Progenitor cell of endocrine pancreas (in vitro differentiated cells): ENCODE data around the gene SAMD4A. TPM values are rescaled to one million over a fixed set of nuclear protein-coding genes. Genes with fewer than 3 reads are reported as not detected.

Experiments
- DNase-seq: peaks from one replicate; pipeline ENCODE4 v3.0.0; 2021; ENCODE audit warnings: low spot score; ENCODE audit not compliant: unreplicated experiment
- H3K27ac Mint-ChIP-seq: 2 replicates; pipeline ENCODE4 v1.8.0; 2021; ENCODE audit warnings: mild to moderate bottlenecking, moderate library complexity, mixed read lengths
- H3K27me3 Mint-ChIP-seq: 2 replicates; pipeline ENCODE4 v1.8.0; 2021; ENCODE audit warnings: mixed read lengths
- H3K36me3 Mint-ChIP-seq: 2 replicates; pipeline ENCODE4 v1.8.0; 2022; ENCODE audit warnings: mixed read lengths; ENCODE audit not compliant: insufficient read depth
- H3K4me1 Mint-ChIP-seq: 2 replicates; pipeline ENCODE4 v1.8.0; 2021; ENCODE audit warnings: low read depth, mixed read lengths
- H3K4me3 Mint-ChIP-seq: 2 replicates; pipeline ENCODE4 v1.8.0; 2021; ENCODE audit warnings: low read depth, mild to moderate bottlenecking, moderate library complexity, mixed read lengths
- H3K9me3 Mint-ChIP-seq: 2 replicates; pipeline ENCODE4 v1.8.0; 2021; ENCODE audit warnings: low read depth, mixed read lengths
- total RNA-seq: library from RNA; stranded (reverse); gene quantifications from 2 replicates; pipeline ENCODE4 v1.2.1, GENCODE V29; 2021
- TF ChIP-seq, protein P1 (sequence below): fragments of 200-600 bp; sonication (generic); IDR thresholded peaks from one replicate; pipeline ENCODE4 v1.5.0; 2021; ENCODE audit warnings: antibody characterized with exemption, mild to moderate bottlenecking; ENCODE audit not compliant: unreplicated experiment

SAMD4A gene
- total RNA-seq, 1 donor from 2014 or later: 9.1 TPM

DNA sequence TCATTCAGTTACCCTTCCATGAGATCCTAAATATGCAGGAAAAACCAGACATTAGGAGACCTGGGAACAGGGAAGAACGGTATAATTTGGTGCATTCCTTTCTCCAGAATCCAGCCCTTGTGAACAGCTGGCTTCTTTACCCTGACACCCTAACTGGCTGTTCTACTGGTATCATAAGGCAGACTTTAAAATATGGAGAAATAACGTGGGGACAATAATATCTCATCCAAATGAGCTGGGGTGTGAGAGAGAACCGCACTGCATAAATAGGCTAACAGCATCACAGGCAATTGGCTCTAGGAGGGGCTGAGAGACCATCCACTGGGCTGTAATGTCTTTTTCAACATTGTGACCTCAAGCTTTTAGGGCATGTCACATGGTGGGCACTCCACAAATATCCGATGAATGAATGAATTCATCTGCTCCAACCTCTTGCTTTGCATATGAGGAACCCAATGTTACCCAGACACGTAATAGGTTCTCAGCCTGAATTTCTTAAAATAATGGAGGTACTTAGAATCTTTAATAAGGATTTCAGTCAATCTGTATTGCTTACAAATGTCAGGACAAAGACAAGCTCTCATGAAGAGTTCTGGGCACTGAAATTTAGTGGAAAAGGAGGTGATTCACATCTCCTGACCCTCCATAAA is 157.9 kb downstream of the SAMD4A start:
- H3K27me3 Mint-ChIP-seq: peaks cover 2% of the 10 kb centered on the region
- TF ChIP-seq, protein P1, sequence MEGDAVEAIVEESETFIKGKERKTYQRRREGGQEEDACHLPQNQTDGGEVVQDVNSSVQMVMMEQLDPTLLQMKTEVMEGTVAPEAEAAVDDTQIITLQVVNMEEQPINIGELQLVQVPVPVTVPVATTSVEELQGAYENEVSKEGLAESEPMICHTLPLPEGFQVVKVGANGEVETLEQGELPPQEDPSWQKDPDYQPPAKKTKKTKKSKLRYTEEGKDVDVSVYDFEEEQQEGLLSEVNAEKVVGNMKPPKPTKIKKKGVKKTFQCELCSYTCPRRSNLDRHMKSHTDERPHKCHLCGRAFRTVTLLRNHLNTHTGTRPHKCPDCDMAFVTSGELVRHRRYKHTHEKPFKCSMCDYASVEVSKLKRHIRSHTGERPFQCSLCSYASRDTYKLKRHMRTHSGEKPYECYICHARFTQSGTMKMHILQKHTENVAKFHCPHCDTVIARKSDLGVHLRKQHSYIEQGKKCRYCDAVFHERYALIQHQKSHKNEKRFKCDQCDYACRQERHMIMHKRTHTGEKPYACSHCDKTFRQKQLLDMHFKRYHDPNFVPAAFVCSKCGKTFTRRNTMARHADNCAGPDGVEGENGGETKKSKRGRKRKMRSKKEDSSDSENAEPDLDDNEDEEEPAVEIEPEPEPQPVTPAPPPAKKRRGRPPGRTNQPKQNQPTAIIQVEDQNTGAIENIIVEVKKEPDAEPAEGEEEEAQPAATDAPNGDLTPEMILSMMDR: no peak

DNA sequence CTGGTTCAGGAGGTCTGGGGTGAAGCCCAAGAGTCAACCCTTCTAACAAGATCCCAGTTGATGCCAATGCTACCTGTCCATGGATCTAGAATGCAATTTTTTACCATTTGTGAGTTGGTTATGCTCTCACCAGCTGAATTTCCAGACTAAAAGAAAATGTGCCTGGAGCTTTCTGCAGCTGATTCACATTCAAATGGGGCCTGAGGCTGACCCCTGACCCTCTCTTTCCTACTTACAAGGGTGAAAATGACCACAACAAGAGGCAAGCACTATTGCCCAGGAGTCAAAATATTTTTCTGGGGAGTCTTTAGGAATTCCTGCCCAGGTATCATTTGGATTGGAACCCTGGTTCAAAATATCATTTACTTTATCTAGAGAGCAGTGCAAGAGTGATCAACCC is 159.1 kb downstream of the SAMD4A start:
- DNase-seq: no peak
- no peak overlapping the region for H3K4me3 Mint-ChIP-seq
- no peak overlapping the region for H3K27ac Mint-ChIP-seq
- no peaks in the 10 kb centered on the region for H3K9me3 Mint-ChIP-seq
- TF ChIP-seq, protein P1: no peak
- H3K4me1 Mint-ChIP-seq: peaks cover 4% of the 10 kb centered on the region
- peaks cover 2% of the 10 kb centered on the region for H3K27me3 Mint-ChIP-seq
- H3K36me3 Mint-ChIP-seq: no peaks in the 10 kb centered on the region

More for the DNA sequence above, 157.9 kb downstream of the SAMD4A start:
- DNase-seq: no peak
- H3K27ac Mint-ChIP-seq: no peak overlapping the region
- H3K36me3 Mint-ChIP-seq: no peaks in the 10 kb centered on the region
- H3K9me3 Mint-ChIP-seq: peaks cover 4% of the 10 kb centered on the region
- no peaks in the 10 kb centered on the region for H3K4me1 Mint-ChIP-seq
- no peak overlapping the region for H3K4me3 Mint-ChIP-seq

DNA sequence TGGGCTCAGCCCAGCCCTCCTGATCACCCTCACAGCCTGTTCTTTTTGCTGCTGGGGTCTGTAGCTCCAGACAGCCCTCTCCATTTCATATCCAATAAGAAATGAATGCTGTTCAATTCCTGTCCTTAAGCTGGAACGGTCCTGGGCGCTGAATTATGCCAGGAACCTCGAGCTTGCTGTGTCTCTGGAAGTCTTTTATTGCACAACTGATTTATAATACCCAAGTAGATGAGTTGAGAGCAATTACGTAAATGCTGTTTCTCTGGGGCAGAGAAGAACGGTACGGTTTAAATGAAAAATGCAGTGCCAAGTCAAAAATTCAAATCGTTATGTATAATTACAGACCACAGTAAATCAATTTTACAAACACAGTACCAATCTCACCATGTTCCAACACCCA is 161.0 kb downstream of the SAMD4A start:
- H3K4me1 Mint-ChIP-seq: peaks cover 4% of the 10 kb centered on the region
- peaks cover 2% of the 10 kb centered on the region for H3K27me3 Mint-ChIP-seq
- TF ChIP-seq, protein P1: no peak
- H3K4me3 Mint-ChIP-seq: no peak overlapping the region
- H3K27ac Mint-ChIP-seq: no peak overlapping the region
- H3K36me3 Mint-ChIP-seq: no peaks in the 10 kb centered on the region
- no peaks in the 10 kb centered on the region for H3K9me3 Mint-ChIP-seq
- DNase-seq: no peak

DNA sequence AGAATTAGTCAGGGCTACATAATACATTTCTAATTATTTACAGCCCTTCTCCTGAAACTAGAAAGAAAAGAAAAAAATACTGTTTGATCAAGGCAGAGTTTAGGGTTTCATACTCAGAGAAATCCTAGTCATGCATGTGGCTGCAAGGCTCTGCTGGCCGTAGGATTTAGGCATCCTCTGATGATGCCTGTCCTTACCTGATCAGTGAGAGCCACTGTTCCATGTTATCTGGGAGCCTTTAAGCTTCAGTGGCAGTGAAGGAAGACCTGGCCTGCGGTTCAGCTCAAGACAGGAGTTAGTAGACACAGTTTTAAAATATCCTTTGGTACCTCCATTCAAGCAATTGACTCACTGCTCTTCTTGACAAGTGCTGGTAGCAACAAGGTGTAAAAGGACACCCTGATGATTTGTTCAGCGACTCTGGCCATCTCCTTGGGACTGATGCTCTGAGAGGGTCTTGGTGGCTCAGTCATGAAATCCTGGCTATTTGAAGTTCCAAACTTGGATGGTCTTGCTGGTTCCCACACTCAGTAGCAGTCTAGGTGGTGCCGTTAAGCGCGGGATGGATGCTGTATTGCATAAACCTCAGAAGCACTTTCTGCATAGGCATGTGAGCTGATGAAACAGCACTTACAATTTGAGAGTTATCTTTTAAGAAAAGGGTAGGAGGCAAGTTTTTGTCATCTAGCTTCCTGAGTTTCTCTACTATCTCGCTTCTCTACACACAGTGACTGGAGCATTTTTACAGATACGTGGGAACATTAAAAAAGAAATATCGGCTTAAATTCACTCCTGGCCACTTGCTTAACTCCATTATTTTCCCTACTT is 162.0 kb downstream of the SAMD4A start:
- Mint-ChIP-seq H3K27ac (no peak overlapping the region), H3K9me3 (no peaks in the 10 kb centered on the region), H3K4me1 (peaks cover 4% of the 10 kb centered on the region), H3K4me3 (no peak overlapping the region), H3K27me3 (no peaks in the 10 kb centered on the region), H3K36me3 (no peaks in the 10 kb centered on the region)
- TF ChIP-seq, protein P1: no peak
- no peak for DNase-seq

DNA sequence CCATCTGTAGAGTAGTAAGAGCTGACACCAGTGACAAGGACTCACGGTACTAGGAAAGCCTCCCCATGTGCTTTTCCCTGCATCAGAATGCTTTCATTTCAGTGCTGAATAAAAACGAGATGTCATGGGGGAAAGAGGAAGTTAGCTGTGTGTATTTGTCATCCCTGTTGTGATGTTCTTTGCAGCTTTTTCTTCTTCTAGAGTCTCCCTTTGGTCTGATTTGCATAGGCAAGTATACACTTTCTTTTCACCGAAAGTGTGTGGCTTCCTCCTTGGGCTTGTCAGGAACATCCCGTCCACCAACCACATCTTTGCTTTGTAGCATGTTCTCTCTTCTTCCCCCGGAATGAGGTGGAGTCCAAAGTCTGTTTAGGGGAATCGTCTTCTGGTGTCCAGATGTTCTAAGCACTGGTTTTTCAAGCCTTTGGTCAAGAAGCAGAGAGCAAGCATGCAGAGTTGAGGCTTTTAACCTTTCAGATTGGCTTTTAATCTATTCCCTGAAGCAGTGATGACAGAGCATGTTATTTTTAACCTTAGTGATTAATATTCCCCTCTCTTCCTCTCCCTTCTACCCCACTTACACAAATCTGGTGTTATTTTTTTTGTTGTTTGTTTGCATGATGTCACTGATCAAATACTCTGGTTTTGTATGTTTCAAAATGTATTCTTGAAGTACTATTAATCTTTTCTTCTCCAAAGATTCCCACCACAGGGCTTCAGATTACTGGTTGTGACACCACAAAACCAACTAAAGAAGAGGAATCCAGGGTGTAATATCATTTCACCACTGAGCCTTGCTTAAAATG is 163.4 kb downstream of the SAMD4A start:
- Mint-ChIP-seq H3K9me3 (no peaks in the 10 kb centered on the region), H3K4me3 (no peak overlapping the region), H3K27ac (peak overlapping the region; percentile 4), H3K36me3 (no peaks in the 10 kb centered on the region), H3K4me1 (peaks cover 4% of the 10 kb centered on the region), H3K27me3 (no peaks in the 10 kb centered on the region)
- TF ChIP-seq, protein P1: no peak
- DNase-seq: no peak
